BJ (cell line): ENCODE measurements around the gene CD99L2. TPM values are rescaled to one million over a fixed set of nuclear protein-coding genes. Genes with fewer than 3 reads are reported as not detected.

Experiments used
- CTCF ChIA-PET: fragments of 350-600 bp; formaldehyde crosslinking; extraction: SDS; loops from one replicate; lab custom pipeline; 2021; ENCODE audit warnings: antibody characterized with exemption, inconsistent platforms; lab: Yijun Ruan, JAX
- POLR2A ChIA-PET: fragments of 300-600 bp; sonication (Branson Sonifier 250); formaldehyde crosslinking; extraction: SDS; loops from one replicate; lab custom pipeline; 2021; ENCODE audit warnings: antibody characterized with exemption; lab: Charles Lee
- DNase-seq: peaks from one replicate; pipeline ENCODE4 v3.0.0-alpha.2; 2011; ENCODE audit warnings: low read depth
- H3K27me3 ChIP-seq: 2 replicates; pipeline ENCODE4 v1.6.0; 2011; ENCODE audit warnings: low read length; ENCODE audit not compliant: control insufficient read depth, insufficient read depth
- H3K36me3 ChIP-seq: 2 replicates; pipeline ENCODE4 v1.5.1; 2011; ENCODE audit warnings: low read length; ENCODE audit not compliant: control insufficient read depth, insufficient read depth
- H3K4me3 ChIP-seq: 2 replicates; pipeline ENCODE4 v1.5.1; 2011; ENCODE audit warnings: low read depth, mild to moderate bottlenecking, control low read depth, low read length
- polyA plus RNA-seq: library from polyadenylated mRNA; depleted of rRNA; stranded (reverse); fragments of >200 nt; gene quantifications from 2 replicates; pipeline ENCODE4 v1.2.3, GENCODE V29; 2011
- TF ChIP-seq, protein P1 (sequence below): IDR thresholded peaks from 2 replicates; pipeline ENCODE4 v1.5.1; 2011; ENCODE audit warnings: low read depth, mild to moderate bottlenecking, control low read depth, inconsistent platforms, low read length, moderate library complexity; ENCODE audit not compliant: insufficient read depth

The CD99L2 gene
- polyA plus RNA-seq, 1 experiment, result 92.2 TPM

GRCh38 chrX:150868625-150869024 lies 29.8 kb downstream of the CD99L2 start:
- Histone ChIP-seq H3K4me3 (no peak overlapping the region), H3K36me3 (no peaks in the 10 kb centered on the region; the same call in 1 of the 2 replicates), H3K27me3 (no peaks in the 10 kb centered on the region)
- POLR2A ChIA-PET, result no interaction called here
- no peak for DNase-seq
- CTCF ChIA-PET, result no interaction called here
- TF ChIP-seq, protein P1, sequence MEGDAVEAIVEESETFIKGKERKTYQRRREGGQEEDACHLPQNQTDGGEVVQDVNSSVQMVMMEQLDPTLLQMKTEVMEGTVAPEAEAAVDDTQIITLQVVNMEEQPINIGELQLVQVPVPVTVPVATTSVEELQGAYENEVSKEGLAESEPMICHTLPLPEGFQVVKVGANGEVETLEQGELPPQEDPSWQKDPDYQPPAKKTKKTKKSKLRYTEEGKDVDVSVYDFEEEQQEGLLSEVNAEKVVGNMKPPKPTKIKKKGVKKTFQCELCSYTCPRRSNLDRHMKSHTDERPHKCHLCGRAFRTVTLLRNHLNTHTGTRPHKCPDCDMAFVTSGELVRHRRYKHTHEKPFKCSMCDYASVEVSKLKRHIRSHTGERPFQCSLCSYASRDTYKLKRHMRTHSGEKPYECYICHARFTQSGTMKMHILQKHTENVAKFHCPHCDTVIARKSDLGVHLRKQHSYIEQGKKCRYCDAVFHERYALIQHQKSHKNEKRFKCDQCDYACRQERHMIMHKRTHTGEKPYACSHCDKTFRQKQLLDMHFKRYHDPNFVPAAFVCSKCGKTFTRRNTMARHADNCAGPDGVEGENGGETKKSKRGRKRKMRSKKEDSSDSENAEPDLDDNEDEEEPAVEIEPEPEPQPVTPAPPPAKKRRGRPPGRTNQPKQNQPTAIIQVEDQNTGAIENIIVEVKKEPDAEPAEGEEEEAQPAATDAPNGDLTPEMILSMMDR, result no peak

DNA sequence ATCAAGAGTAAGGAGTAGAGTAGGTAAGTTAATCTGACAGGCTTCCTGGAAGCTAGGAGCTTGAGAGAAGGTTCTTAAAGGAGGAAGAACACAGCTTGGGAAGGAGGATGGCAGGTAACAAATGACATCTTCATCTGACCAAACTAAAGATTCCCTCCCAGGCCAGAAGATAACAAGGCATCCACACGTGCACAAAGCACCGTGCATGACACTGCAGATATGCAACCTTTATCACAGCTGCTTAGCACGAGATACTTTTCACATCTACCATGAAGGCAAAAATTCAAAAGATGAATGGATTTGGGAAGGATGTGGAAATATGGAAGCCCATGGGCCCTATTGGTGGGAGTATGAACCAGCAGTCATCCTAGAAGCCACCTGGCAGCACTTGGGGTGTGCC lies 34.3 kb downstream of the CD99L2 start:
- TF ChIP-seq, protein P1, result no peak
- H3K36me3 ChIP-seq, result no peaks in the 10 kb centered on the region; the same call in 1 of the 2 replicates
- no peak overlapping the region for H3K4me3 ChIP-seq
- CTCF ChIA-PET, result no interaction called here
- DNase-seq, result no peak
- no peaks in the 10 kb centered on the region for H3K27me3 ChIP-seq
- POLR2A ChIA-PET, result no interaction called here

DNA sequence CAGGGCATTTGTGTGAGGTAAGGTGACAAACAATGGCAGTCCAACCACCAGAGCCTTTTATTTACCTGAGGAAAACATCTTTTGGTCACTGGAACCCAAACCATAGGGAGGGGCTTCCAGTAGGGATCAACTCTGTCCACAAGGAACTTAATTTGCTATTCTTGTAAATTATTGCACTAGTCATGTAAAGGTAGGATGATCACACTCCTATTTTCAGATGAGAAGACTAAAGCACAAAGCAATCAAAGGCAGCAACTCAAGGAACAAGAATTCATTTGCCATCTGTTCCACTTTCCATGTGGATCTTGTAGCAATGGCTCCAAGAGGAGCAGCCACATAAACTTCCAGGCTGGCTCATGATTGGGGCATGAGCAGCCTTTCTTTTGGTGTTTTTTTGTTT lies 35.3 kb downstream of the CD99L2 start:
- ChIA-PET CTCF (no interaction called here), POLR2A (no interaction called here)
- Histone ChIP-seq H3K27me3 (no peaks in the 10 kb centered on the region), H3K4me3 (no peak overlapping the region), H3K36me3 (no peaks in the 10 kb centered on the region; the same call in 1 of the 2 replicates)
- TF ChIP-seq, protein P1, result no peak
- DNase-seq, result no peak

DNA sequence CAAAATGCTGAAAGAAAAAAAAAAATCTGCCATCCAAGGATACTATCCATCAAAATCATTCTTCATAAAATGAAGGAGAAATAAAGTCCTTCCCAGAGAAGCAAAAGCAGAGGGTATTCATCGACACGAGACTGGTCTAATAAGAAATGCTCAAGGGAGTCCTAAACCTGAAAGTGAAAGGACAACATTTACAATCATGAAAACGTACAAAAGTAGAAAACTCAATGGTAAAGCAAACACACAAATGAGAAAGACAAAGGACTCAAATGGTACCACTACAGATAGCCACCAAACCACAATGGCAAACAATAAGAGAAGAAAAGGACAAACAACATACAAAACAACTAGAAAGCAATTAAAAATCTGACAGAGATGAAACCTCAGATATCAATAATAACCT lies 41.0 kb downstream of the CD99L2 start:
- Histone ChIP-seq H3K4me3 (no peak overlapping the region), H3K36me3 (no peaks in the 10 kb centered on the region; the same call in 1 of the 2 replicates), H3K27me3 (no peaks in the 10 kb centered on the region)
- ChIA-PET CTCF (no interaction called here), POLR2A (no interaction called here)
- TF ChIP-seq, protein P1, result no peak
- DNase-seq, result no peak

DNA sequence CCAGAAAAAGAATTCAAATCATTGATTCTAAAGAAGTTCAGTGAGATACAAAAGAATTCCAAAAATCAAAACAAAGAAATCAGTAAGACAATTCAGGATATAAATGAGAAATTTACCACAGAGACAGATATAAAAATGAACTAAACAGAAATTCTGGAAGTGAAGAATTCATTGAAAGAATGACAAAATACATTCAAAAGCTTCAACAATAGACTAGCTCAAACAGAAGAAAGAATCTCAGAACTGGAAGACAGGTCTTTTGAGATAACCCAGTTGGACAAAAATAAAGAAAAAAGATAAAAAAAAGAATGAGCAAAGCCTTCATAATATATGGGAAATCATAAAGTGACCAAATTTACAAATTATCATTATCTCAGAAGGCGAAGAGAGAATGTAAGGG lies 41.7 kb downstream of the CD99L2 start:
- ChIA-PET CTCF (no interaction called here), POLR2A (no interaction called here)
- no peaks in the 10 kb centered on the region for H3K27me3 ChIP-seq
- H3K36me3 ChIP-seq, result no peaks in the 10 kb centered on the region; the same call in 1 of the 2 replicates
- DNase-seq, result no peak
- TF ChIP-seq, protein P1, result no peak
- H3K4me3 ChIP-seq, result no peak overlapping the region
